Fibroblast of mammary gland (primary cell): ENCODE data around the gene AFF2.

Source experiments
- DNase-seq: peaks from one replicate; pipeline ENCODE4 v3.0.0-alpha.2; 2010; ENCODE audit warnings: low read depth
- H3K4me3 ChIP-seq: 2 replicates; pipeline ENCODE4 v1.5.1; 2011; ENCODE audit warnings: low read depth, mild to moderate bottlenecking, low read length, moderate library complexity; ENCODE audit not compliant: control insufficient read depth
- CTCF ChIP-seq: conservative IDR thresholded peaks from 2 replicates; pipeline ENCODE4 v1.5.1; 2011; ENCODE audit warnings: low read depth, low read length, inconsistent platforms; ENCODE audit not compliant: control insufficient read depth, insufficient read depth

AFF2 gene

GRCh38 chrX:148872161-148872535, 371.7 kb downstream of the AFF2 start:
- peak; percentile 11 for DNase-seq
- no peak overlapping the region for H3K4me3 ChIP-seq
- TF ChIP-seq CTCF = no peak

GRCh38 chrX:148872881-148873280, 372.5 kb downstream of the AFF2 start:
- TF ChIP-seq CTCF = no peak
- H3K4me3 ChIP-seq = no peak overlapping the region
- no peak for DNase-seq

GRCh38 chrX:148874636-148875246, 374.3 kb downstream of the AFF2 start:
- no peak for TF ChIP-seq CTCF
- H3K4me3 ChIP-seq = no peak overlapping the region
- peak; percentile 69 for DNase-seq

GRCh38 chrX:148878371-148878770, 378.0 kb downstream of the AFF2 start:
- peak; percentile 37 for DNase-seq

GRCh38 chrX:148885203-148885602, 384.8 kb downstream of the AFF2 start:
- no peak for DNase-seq
- H3K4me3 ChIP-seq = no peak overlapping the region
- TF ChIP-seq CTCF = no peak

More at GRCh38 chrX:148878371-148878770, 378.0 kb downstream of the AFF2 start:
- no peak overlapping the region for H3K4me3 ChIP-seq
- TF ChIP-seq CTCF = no peak

- no peak overlapping the region for H3K4me3 ChIP-seq
- no peak for DNase-seq
- TF ChIP-seq CTCF = no peak
Observed at GRCh38 chrX:148893395-148893794, 393.0 kb downstream of the AFF2 start.

- no peak for TF ChIP-seq CTCF
- no peak for DNase-seq
- no peak overlapping the region for H3K4me3 ChIP-seq
Observed at GRCh38 chrX:148902581-148902980, 402.2 kb downstream of the AFF2 start.
